GM23248 (cell line): ENCODE measurements around the gene EFNA2.

Experiments
- EZH2 ChIP-seq: fragments of 200-600 bp; sonication (generic); IDR thresholded peaks from 2 replicates; pipeline ENCODE4 v1.6.1; 2018; ENCODE audit warnings: antibody characterized with exemption, mild to moderate bottlenecking; ENCODE audit not compliant: insufficient read depth, poor library complexity, severe bottlenecking
- EZH2phosphoT487 ChIP-seq: fragments of 200-600 bp; sonication (generic); IDR thresholded peaks from 2 replicates; pipeline ENCODE4 v1.6.1; 2018; ENCODE audit warnings: antibody characterized with exemption, moderate library complexity, mild to moderate bottlenecking, low read depth; ENCODE audit not compliant: insufficient read depth

GRCh38 chr19:1280636-1281568 is 4.8 kb upstream of the EFNA2 start:
- TF ChIP-seq EZH2 (no peak), EZH2phosphoT487 (no peak)
